Measurements from ENCODE around the gene TRMT13. TPM values are rescaled to one million over a fixed set of nuclear protein-coding genes. Genes with fewer than 3 reads are reported as not detected.

The TRMT13 gene
- total RNA-seq, 1 donor from 2014 or later, result 17.8 TPM

DNA sequence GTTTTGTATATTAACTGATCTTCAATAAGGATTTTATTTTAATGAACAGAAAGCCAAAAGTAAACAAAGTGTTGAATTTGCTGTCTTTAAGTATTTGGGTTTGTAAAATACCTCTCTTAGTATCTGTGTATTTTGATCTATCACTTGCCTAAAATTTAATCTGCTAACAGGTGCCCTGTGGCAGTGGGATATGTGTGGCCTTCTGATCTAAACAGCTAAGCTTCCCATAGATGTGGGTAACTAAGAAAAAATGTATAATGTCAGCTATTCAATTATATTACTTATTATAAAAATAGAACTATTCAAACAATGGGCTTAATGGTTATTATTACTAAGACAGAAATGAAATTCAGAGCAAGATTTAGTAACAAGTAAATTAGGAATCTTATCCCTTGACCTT is 29.9 kb downstream of the TRMT13 start:
- ATAC-seq (no peak), DNase-seq (no peak)
- Histone ChIP-seq H3K27ac (no peak overlapping the region), H3K9me3 (no peaks in the 10 kb centered on the region), H3K4me1 (no peaks in the 10 kb centered on the region), H3K36me3 (no peaks in the 10 kb centered on the region), H3K27me3 (ENCODE audit: low read depth) (no peaks in the 10 kb centered on the region), H3K4me3 (no peak overlapping the region)
- intact Hi-C loops (cut with DNase I), result no loop called here
- TF ChIP-seq, protein P1, sequence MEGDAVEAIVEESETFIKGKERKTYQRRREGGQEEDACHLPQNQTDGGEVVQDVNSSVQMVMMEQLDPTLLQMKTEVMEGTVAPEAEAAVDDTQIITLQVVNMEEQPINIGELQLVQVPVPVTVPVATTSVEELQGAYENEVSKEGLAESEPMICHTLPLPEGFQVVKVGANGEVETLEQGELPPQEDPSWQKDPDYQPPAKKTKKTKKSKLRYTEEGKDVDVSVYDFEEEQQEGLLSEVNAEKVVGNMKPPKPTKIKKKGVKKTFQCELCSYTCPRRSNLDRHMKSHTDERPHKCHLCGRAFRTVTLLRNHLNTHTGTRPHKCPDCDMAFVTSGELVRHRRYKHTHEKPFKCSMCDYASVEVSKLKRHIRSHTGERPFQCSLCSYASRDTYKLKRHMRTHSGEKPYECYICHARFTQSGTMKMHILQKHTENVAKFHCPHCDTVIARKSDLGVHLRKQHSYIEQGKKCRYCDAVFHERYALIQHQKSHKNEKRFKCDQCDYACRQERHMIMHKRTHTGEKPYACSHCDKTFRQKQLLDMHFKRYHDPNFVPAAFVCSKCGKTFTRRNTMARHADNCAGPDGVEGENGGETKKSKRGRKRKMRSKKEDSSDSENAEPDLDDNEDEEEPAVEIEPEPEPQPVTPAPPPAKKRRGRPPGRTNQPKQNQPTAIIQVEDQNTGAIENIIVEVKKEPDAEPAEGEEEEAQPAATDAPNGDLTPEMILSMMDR (IDR thresholded peaks at IDR 0.05), result no peak

DNA sequence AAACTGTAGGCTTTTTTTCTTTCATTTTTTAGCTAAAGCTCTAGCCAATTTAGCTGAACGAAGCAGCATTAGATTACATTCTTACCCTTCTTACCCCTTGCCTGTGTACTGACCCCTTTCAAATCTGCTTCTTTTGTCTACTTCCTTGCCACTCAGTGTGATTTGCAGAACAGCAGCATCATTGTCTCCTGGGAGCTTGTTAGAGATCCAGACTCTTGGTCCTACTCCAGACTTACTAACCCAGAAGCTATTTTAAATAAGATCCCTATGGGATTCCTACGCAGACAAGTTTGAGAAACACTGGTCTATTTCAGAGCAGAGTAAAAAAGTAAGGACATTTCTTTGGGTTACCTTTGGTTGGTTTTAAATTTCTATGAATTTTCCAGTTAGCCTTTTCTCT is 31.3 kb downstream of the TRMT13 start:
- no peaks in the 10 kb centered on the region for H3K9me3 ChIP-seq
- TF ChIP-seq, protein P1 (IDR thresholded peaks at IDR 0.05), result no peak
- no peak overlapping the region for H3K27ac ChIP-seq
- no peaks in the 10 kb centered on the region for H3K4me1 ChIP-seq
- H3K4me3 ChIP-seq, result no peak overlapping the region
- no peaks in the 10 kb centered on the region for H3K36me3 ChIP-seq
- no peak for ATAC-seq
- no peaks in the 10 kb centered on the region for H3K27me3 ChIP-seq (ENCODE audit: low read depth)
- no peak for DNase-seq
- intact Hi-C loops (cut with DNase I), result no loop called here

- intact Hi-C loops (cut with DNase I), result no loop called here
- Histone ChIP-seq H3K36me3 (no peaks in the 10 kb centered on the region), H3K4me3 (no peak overlapping the region), H3K9me3 (no peaks in the 10 kb centered on the region), H3K4me1 (no peaks in the 10 kb centered on the region), H3K27ac (no peak overlapping the region), H3K27me3 (ENCODE audit: low read depth) (no peaks in the 10 kb centered on the region)
- ATAC-seq, result no peak
- DNase-seq, result no peak
- TF ChIP-seq, protein P1 (IDR thresholded peaks at IDR 0.05), result no peak
These were observed 31.7 kb downstream of the TRMT13 start for GRCh38 chr1:100164702-100165101.

DNA sequence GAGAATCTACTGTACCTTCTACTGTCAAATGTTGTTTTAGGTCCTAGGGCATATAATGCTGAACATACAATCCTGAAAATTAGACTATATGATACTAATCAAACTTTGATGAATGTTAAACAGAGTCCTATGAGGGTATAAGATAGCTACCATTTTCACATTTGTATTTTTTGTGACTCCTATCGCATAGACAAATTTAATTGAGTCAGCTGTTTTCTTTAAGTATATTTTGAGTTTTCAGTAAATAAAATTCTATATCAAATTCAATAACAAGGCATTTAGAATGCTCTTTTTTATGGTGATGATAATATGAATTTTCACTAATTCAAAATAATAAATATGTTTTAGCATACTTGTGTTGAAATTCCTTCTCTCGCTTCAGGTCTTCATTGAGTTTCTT is 35.1 kb downstream of the TRMT13 start:
- DNase-seq, result no peak

DNA sequence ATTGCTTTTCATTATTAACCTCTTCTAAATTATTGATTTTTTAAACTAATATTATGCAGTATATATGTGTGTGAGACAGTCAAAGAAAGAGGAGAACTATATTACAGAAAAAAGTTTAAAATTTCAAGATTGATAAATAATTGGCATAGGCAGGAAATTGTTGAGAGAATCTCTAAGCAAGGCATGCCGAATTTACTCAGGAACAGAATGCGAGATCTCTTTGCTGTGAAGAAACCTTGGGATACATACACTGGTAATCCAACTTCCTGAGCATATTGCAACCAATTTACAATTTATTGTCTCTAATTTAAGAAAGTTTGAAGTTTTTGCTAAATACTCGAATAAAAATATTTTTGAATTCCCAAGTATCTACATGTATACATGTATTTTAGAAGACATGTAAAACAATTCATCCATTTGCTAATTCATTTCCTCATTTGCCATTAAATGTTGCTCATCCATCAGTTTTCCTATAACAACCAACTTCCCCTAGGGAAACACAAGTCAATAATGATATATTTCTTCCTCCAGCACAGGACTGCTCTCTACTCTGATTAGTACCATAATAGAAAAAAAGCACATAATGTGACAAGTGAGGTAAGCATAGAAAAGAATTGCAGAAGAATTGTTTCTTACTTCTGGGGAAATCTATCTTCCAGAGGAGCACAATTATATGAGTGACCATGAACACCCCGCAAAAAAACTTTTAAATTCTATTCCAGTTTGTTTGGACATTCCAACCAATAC is 44.5 kb downstream of the TRMT13 start:
- no peaks in the 10 kb centered on the region for H3K36me3 ChIP-seq
- no peaks in the 10 kb centered on the region for H3K4me1 ChIP-seq
- H3K27me3 ChIP-seq (ENCODE audit: low read depth), result no peaks in the 10 kb centered on the region
- no peak overlapping the region for H3K27ac ChIP-seq
- ATAC-seq, result no peak
- intact Hi-C loops (cut with DNase I), result no loop called here
- no peak for DNase-seq
- no peaks in the 10 kb centered on the region for H3K9me3 ChIP-seq
- TF ChIP-seq, protein P1 (IDR thresholded peaks at IDR 0.05), result no peak
- H3K4me3 ChIP-seq, result no peak overlapping the region

More for the DNA sequence above, 35.1 kb downstream of the TRMT13 start:
- Histone ChIP-seq H3K4me3 (no peak overlapping the region), H3K27me3 (ENCODE audit: low read depth) (no peaks in the 10 kb centered on the region), H3K4me1 (no peaks in the 10 kb centered on the region), H3K9me3 (no peaks in the 10 kb centered on the region), H3K27ac (no peak overlapping the region), H3K36me3 (no peaks in the 10 kb centered on the region)
- intact Hi-C loops (cut with DNase I), result no loop called here
- TF ChIP-seq, protein P1 (IDR thresholded peaks at IDR 0.05), result no peak
- ATAC-seq, result no peak

All from lower lobe of right lung (tissue), 2 donors.